K562 treated with DMSO at 1 percent for 48 hours (cell line): Measurements from ENCODE around the gene DAGLB. TPM values are rescaled to one million over a fixed set of nuclear protein-coding genes. Genes with fewer than 3 reads are reported as not detected.

ENCODE experiments used
- total RNA-seq: library from RNA; unstranded; fragments of 300-600 nt; gene quantifications from 2 replicates; pipeline ENCODE4 v1.2.3, GENCODE V29; 2022; ENCODE audit warnings: low replicate concordance; ENCODE audit errors: extremely low read depth

Gene DAGLB, protein sequence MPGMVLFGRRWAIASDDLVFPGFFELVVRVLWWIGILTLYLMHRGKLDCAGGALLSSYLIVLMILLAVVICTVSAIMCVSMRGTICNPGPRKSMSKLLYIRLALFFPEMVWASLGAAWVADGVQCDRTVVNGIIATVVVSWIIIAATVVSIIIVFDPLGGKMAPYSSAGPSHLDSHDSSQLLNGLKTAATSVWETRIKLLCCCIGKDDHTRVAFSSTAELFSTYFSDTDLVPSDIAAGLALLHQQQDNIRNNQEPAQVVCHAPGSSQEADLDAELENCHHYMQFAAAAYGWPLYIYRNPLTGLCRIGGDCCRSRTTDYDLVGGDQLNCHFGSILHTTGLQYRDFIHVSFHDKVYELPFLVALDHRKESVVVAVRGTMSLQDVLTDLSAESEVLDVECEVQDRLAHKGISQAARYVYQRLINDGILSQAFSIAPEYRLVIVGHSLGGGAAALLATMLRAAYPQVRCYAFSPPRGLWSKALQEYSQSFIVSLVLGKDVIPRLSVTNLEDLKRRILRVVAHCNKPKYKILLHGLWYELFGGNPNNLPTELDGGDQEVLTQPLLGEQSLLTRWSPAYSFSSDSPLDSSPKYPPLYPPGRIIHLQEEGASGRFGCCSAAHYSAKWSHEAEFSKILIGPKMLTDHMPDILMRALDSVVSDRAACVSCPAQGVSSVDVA
- not detected in 2 replicates for total RNA-seq

DNA sequence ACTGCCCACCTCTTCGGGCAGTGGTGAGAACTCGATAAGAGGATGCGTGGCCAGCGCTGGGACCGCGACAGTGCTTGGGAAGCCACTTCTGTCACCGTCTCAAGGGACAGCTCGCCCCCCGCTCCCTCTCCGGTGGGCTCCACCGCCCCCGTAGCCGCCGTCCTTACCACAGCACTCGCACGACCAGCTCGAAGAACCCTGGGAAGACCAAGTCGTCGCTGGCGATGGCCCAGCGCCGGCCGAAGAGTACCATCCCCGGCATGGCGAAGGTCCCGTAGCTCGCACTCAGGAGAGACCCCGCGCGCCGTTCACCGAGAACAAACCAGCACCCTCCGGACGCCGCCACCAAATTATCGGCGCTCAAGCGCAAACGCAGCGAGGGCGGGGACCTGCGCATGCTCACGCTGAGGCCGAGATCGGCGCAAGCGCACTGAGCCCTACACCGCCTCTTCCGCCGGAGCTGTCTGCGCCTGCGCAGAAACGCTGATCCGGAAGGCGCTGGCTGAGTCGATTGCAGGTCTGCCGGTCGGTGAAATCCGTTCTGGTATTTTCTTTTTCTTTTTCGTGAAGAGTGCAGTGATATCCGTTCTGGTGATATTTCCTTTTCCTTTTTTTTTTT is at the start of gene DAGLB:
Gene DAGLB, minus strand, starts transcription at position 374 of the 619 bp plus-strand sequence. Its CDS starts 112 bp downstream, at position 262.

Other genes with a start within 250 kb of the DAGLB start
- gene CYTH3, start 175.3 kb downstream of the DAGLB start, total RNA-seq: not detected in 2 replicates
- gene FAM220A, start 99.0 kb downstream of the DAGLB start, total RNA-seq: not detected in 2 replicates
- not detected in 2 replicates for gene RAC1, start 73.4 kb downstream of the DAGLB start, total RNA-seq
- gene KDELR2, start 36.2 kb upstream of the DAGLB start, total RNA-seq: not detected in 2 replicates
- gene GRID2IP, start 103.5 kb upstream of the DAGLB start, total RNA-seq: not detected in 2 replicates
- gene ZDHHC4, start 129.5 kb upstream of the DAGLB start, total RNA-seq: not detected in 2 replicates
- gene INTS15, start 142.1 kb upstream of the DAGLB start, total RNA-seq: not detected in 2 replicates
- not detected in 2 replicates for gene ZNF853, start 167.7 kb upstream of the DAGLB start, total RNA-seq
- 87.3 TPM in 1 of 2 replicates, not detected in the other for gene ZNF316, start 189.4 kb upstream of the DAGLB start, total RNA-seq